Tibial nerve (tissue), 4 donors: ENCODE data around the gene CHD6. TPM values are rescaled to one million over a fixed set of nuclear protein-coding genes. Genes with fewer than 3 reads are reported as not detected.

Experiments
- DNase-seq, 2 donors: peaks; one replicate each; pipeline ENCODE4 v3.0.0-alpha.2; 2019; ENCODE audit warnings: low spot score in 2 of 2
- H3K27ac ChIP-seq, 4 donors: fragments of 200-600 bp; sonication (generic) in 3 of 4; one replicate each; pipeline ENCODE4 v1.5.1; 2017 to 2019; ENCODE audit warnings: mild to moderate bottlenecking in 1 of 4
- H3K27me3 ChIP-seq, 2 donors: fragments of 200-600 bp; sonication (generic) in 1 of 2; one replicate each; pipeline versions ENCODE4 v1.5.1 to v1.6.0; 2017 to 2019
- H3K36me3 ChIP-seq, 3 donors: fragments of 200-600 bp; sonication (generic); one replicate each; pipeline ENCODE4 v1.5.1; 2018 to 2019
- H3K4me1 ChIP-seq, 4 donors: fragments of 200-600 bp; sonication (generic) in 3 of 4; one replicate each; pipeline ENCODE4 v1.5.1; 2017 to 2019
- H3K4me3 ChIP-seq, 4 donors: fragments of 200-600 bp; sonication (generic) in 3 of 4; one replicate each; pipeline ENCODE4 v1.5.1; 2017 to 2019; ENCODE audit warnings: mild to moderate bottlenecking in 1 of 4, moderate library complexity in 1 of 4
- H3K9me3 ChIP-seq, 4 donors: fragments of 200-600 bp; sonication (generic) in 3 of 4; one replicate each; pipeline ENCODE4 v1.5.1; 2017 to 2019
- EP300 ChIP-seq, 2 donors: sonication (generic); formaldehyde crosslinking; IDR thresholded peaks; one replicate each; pipeline ENCODE4 v1.6.1; 2017; ENCODE audit warnings: antibody characterized with exemption in 2 of 2, mild to moderate bottlenecking in 1 of 2
- POLR2A ChIP-seq, 2 donors: fragments of 450-650 bp; IDR thresholded peaks; one replicate each; pipeline ENCODE4 v1.6.1; 2017; ENCODE audit warnings: antibody characterized with exemption in 2 of 2, mild to moderate bottlenecking in 2 of 2, moderate library complexity in 2 of 2
- WGBS, 2 donors: methylation state at CpG; one replicate each; pipeline ENCODE4 v1.1.5; 2018; 5-methylcytosine and 5-hydroxymethylcytosine counted together
- total RNA-seq, 4 donors: library from RNA; depleted of rRNA; stranded (reverse); fragments of >200 nt; gene quantifications; one replicate each; pipeline ENCODE4 v1.1.0, GENCODE V29; 2016
- TF ChIP-seq, protein P1 (sequence below), 5 experiments: fragments of 200-600 bp in 3 of 5; fragments of 450-650 bp in 2 of 5; sonication (generic) in 3 of 5; IDR thresholded peaks; one replicate each; pipeline ENCODE4 v1.5.1; 2016 to 2019; ENCODE audit warnings: antibody characterized with exemption in 5 of 5, mild to moderate bottlenecking in 3 of 5, moderate library complexity in 2 of 5

The CHD6 gene
- total RNA-seq, 4 donors from 2014 or later = 52.0 to 58.2 (median 54.9) TPM

DNA sequence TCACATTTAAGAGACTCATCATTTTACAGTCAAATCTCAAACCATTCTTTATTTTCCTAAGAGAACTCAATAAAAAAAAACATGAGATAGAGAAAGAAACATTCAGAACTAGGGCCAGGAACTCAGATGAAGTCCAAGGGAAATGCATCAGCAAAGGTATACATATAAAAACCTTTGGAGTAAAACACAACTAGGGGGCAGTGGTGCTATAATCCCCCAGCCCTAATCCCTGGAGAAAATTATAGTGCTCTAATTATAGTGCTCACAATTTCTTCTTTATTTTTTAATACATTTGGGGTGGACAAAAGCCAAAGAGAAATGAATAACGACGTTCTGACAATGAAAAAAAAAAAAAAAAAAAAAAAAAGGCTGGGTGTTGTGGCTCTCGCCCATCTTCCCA, 151.0 kb downstream of the CHD6 start:
- no peak overlapping the region for H3K27ac ChIP-seq
- H3K36me3 ChIP-seq = peaks cover 0 to 77% (median 0%) of the 10 kb centered on the region in 3 donors
- WGBS, 2 donors = 61 to 63% methylated on average over 3 of the region's 3 CpGs
- no peaks in the 10 kb centered on the region for H3K27me3 ChIP-seq
- H3K4me3 ChIP-seq = no peak overlapping the region
- no peaks in the 10 kb centered on the region for H3K4me1 ChIP-seq
- DNase-seq = no peak
- H3K9me3 ChIP-seq = peaks cover 0 to 7% (median 0%) of the 10 kb centered on the region in 4 donors
- TF ChIP-seq EP300 (IDR thresholded peaks at IDR 0.05) (no peak), POLR2A (IDR thresholded peaks at IDR 0.05) (no peak)
- TF ChIP-seq, protein P1, sequence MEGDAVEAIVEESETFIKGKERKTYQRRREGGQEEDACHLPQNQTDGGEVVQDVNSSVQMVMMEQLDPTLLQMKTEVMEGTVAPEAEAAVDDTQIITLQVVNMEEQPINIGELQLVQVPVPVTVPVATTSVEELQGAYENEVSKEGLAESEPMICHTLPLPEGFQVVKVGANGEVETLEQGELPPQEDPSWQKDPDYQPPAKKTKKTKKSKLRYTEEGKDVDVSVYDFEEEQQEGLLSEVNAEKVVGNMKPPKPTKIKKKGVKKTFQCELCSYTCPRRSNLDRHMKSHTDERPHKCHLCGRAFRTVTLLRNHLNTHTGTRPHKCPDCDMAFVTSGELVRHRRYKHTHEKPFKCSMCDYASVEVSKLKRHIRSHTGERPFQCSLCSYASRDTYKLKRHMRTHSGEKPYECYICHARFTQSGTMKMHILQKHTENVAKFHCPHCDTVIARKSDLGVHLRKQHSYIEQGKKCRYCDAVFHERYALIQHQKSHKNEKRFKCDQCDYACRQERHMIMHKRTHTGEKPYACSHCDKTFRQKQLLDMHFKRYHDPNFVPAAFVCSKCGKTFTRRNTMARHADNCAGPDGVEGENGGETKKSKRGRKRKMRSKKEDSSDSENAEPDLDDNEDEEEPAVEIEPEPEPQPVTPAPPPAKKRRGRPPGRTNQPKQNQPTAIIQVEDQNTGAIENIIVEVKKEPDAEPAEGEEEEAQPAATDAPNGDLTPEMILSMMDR (IDR thresholded peaks at IDR 0.05) = no peak

DNA sequence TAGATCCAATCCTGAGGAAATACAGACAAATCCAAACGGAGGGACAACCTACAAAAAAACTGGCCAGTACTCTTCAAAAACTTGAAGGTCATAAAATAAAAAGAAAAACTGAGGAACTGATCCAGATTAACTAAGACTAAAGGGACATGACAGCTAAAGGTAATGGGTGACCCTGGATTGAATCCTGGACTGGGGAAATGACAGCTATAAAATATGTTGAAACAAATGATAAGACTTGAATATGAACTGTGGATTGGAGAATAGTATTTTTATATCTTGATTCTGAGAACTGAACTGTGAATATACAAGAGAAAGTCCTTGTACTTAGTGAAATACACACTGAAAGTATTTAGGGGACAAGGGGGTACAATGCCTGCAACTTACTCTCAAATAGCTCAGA, 154.6 kb downstream of the CHD6 start:
- peaks cover 0 to 7% (median 0%) of the 10 kb centered on the region in 4 donors for H3K9me3 ChIP-seq
- H3K27ac ChIP-seq = no peak overlapping the region
- TF ChIP-seq POLR2A (IDR thresholded peaks at IDR 0.05) (no peak), EP300 (IDR thresholded peaks at IDR 0.05) (no peak)
- TF ChIP-seq, protein P1 (IDR thresholded peaks at IDR 0.05) = no peak
- peaks cover 0 to 67% (median 0%) of the 10 kb centered on the region in 3 donors for H3K36me3 ChIP-seq
- no peaks in the 10 kb centered on the region for H3K4me1 ChIP-seq
- WGBS, 2 donors = 90% methylated on average over 1 of the region's 1 CpG
- no peak for DNase-seq
- no peak overlapping the region for H3K4me3 ChIP-seq
- no peaks in the 10 kb centered on the region for H3K27me3 ChIP-seq

DNA sequence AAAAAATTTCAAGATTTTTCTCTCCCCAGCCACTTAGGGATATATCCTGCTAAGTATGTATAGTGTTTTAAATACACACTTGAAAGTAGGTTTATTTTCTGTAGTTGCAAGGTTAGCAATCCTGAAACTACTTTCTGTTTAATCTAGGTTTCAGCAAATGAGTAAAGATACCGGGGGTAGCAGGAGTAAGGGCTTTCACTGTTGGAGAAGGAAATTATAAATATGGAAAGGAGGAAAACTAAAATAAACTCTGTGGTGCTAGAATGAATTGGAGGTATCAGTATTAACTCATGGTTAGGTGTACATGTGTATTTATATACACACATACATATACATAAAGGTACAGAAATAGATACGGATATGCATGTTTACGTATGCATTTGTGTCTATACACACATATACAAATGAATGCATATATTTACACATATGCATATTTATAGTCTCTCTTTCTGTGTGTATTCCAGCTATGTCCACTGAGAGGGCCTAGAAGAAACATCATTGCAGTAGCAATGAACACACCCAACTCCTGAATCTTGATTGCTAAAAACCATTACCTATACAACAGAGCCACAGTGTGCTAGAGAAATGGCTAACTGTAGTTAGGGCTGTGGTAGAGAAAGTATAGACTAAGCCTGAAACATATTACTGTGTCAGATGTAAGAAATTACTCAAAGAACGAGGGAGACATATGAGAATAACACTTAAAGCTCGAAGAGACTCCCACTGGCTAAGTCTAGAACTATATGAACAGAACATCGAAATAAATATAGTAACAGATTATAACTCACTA, 155.6 kb downstream of the CHD6 start:
- H3K4me1 ChIP-seq = no peaks in the 10 kb centered on the region
- no peak for DNase-seq
- 93 to 98% methylated on average over 6 of the region's 6 CpGs for WGBS, 2 donors
- peaks cover 0 to 7% (median 0%) of the 10 kb centered on the region in 4 donors for H3K9me3 ChIP-seq
- TF ChIP-seq, protein P1 (IDR thresholded peaks at IDR 0.05) = no peak
- TF ChIP-seq EP300 (IDR thresholded peaks at IDR 0.05) = no peak
- TF ChIP-seq POLR2A (IDR thresholded peaks at IDR 0.05) = no peak
- H3K4me3 ChIP-seq = no peak overlapping the region
- H3K36me3 ChIP-seq = peaks cover 0 to 62% (median 0%) of the 10 kb centered on the region in 3 donors
- H3K27me3 ChIP-seq = no peaks in the 10 kb centered on the region
- no peak overlapping the region for H3K27ac ChIP-seq

DNA sequence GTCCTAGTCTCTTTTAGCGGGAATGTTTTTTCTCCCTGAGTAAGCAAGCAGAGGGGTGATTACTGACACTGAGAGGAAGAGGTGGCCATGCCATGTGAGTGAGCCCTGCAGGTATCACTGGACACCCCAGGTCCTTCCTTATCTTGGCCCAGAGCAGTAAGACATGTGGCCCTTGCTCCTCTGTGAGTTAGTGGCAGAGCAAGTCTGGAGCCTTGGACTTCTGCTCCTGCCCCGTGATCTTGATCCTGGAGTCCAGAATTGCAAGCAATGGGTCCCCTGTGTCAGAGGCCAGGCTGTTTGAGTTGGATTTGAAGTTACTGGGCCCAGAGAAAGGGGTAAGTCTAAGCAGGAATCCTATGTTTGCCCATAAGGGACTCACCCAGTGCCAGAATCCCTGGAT, 159.4 kb downstream of the CHD6 start:
- H3K4me1 ChIP-seq = no peaks in the 10 kb centered on the region
- TF ChIP-seq EP300 (IDR thresholded peaks at IDR 0.05) = no peak
- no peak for TF ChIP-seq POLR2A (IDR thresholded peaks at IDR 0.05)
- TF ChIP-seq, protein P1 (IDR thresholded peaks at IDR 0.05) = no peak
- no peak overlapping the region for H3K27ac ChIP-seq
- H3K4me3 ChIP-seq = no peak overlapping the region
- WGBS, 2 donors = 94 to 100% methylated on average over 2 of the region's 2 CpGs
- peaks cover 0 to 65% (median 14%) of the 10 kb centered on the region in 3 donors for H3K36me3 ChIP-seq
- H3K9me3 ChIP-seq = no peaks in the 10 kb centered on the region
- no peaks in the 10 kb centered on the region for H3K27me3 ChIP-seq
- no peak for DNase-seq

- Histone ChIP-seq H3K4me1 (no peaks in the 10 kb centered on the region), H3K27ac (no peak overlapping the region), H3K9me3 (no peaks in the 10 kb centered on the region), H3K4me3 (no peak overlapping the region), H3K27me3 (no peaks in the 10 kb centered on the region), H3K36me3 (peaks cover 0 to 75% (median 26%) of the 10 kb centered on the region in 3 donors)
- no peak for DNase-seq
- WGBS, 2 donors = 95 to 96% methylated on average over 17 of the region's 17 CpGs
- TF ChIP-seq, protein P1 (IDR thresholded peaks at IDR 0.05) = no peak
- TF ChIP-seq EP300 (IDR thresholded peaks at IDR 0.05) (no peak), POLR2A (IDR thresholded peaks at IDR 0.05) (no peak)
Observed at GRCh38 chr20:41457173-41457857, 160.9 kb downstream of the CHD6 start.
